Middle frontal gyrus (tissue), 1 donor: ENCODE measurements around the gene PKD1L1.
"Not testable (repeated sequence)": the region's sequence is repeated elsewhere in the genome, so short reads cannot be mapped to it uniquely, and the experiment has no call there.

Experiments used
- DNase-seq: peaks from one replicate; pipeline ENCODE4 v3.0.0-alpha.2; 2015; ENCODE audit warnings: low spot score; ENCODE audit errors: extremely low spot score

The PKD1L1 gene

DNA sequence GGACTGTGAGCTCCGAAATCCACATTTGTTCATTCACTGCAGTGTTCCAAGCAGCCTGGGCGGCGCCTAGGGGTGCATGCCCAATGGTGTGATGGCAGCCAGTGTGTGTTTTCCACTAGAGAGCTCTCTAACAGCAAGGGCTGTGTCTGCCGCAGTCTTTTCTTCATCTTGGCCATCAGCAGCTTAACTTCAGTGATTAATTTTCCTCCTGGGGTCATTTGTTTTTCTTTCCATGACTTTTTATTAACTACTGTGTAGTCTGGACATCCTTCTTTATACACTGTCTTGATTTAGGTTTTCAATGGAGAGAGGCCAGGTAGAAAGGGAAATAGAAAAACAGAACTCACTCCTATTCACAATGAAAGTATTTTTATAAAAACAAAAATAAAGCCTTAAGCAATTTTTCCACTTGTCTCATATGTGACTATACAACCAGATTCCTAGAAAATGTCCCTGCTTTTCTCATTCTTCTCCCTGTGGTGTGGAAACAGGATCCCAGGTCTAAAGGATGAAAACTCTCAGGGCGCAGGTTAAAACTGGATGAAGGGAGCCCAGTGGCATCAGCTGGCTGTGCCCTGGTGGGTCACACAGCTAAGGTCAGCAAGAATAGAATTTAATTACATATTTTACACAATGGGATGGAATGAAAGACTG lies 176.8 kb downstream of the PKD1L1 start:
- DNase-seq: no peak

DNA sequence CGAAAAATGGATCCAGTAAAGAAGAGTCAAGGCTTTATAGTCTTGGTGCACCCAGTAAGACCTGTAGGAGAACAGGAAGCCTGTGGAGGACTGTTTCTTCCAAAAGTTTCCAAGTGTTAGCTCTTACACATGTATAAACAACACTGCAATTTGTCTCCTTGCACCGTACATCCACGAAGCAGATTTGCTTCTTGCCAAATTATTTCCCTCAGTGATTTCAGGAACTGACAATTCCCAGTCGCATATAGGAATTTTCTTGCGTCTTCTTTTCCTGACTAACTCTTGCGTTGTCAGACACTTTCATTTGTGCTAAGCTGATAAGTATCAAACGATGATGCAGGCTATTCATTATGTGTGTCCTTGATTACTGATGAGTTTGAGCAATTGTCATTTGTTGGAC lies 182.1 kb downstream of the PKD1L1 start:
- no peak for DNase-seq

DNA sequence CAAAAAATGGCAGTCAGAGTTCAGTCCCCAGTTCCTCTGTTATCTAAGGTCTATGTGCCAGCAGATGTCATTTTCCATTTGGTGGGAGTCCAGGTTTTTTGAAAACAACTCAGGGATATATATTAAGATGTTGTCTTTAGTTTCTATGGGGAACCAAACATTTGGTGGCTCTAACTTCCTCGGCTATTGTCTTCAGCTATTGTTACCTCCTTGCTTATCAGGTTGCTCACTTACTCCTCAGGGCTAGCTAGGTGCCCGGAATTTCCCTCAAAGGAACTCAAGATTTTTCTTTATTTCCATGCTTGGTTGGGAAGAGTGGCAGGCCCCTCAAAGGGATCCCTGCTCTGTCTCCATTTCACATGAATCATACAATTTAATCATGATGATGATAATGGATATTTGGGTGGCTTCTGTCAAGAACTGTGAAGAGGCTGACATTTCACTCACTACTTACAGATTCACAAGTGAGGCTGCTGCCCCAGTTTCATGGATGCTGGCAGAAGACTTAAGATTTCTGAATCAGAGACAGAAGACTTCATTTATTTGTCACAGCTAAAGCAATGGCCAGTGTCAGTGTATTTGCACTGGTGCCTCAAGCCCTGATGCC lies 182.8 kb downstream of the PKD1L1 start:
- no peak for DNase-seq

DNA sequence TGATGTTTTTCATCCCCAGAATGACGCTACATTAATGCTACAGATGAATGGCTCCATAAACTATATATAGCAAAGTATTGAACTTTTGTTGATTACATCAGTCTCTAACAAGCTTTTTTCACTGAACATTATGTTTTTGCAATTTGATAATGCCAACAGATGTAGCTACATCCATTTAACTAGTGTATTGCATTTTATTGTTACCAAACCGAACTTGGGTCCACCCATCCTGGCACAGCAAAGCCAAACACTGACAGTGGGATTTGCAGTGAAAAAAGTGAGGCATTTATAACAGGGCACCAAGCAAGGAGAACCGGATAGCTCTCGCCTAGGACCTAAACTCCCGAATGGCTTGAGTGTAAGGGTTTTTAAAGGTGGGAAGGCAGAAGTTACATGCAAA lies 183.5 kb downstream of the PKD1L1 start:
- no peak for DNase-seq

DNA sequence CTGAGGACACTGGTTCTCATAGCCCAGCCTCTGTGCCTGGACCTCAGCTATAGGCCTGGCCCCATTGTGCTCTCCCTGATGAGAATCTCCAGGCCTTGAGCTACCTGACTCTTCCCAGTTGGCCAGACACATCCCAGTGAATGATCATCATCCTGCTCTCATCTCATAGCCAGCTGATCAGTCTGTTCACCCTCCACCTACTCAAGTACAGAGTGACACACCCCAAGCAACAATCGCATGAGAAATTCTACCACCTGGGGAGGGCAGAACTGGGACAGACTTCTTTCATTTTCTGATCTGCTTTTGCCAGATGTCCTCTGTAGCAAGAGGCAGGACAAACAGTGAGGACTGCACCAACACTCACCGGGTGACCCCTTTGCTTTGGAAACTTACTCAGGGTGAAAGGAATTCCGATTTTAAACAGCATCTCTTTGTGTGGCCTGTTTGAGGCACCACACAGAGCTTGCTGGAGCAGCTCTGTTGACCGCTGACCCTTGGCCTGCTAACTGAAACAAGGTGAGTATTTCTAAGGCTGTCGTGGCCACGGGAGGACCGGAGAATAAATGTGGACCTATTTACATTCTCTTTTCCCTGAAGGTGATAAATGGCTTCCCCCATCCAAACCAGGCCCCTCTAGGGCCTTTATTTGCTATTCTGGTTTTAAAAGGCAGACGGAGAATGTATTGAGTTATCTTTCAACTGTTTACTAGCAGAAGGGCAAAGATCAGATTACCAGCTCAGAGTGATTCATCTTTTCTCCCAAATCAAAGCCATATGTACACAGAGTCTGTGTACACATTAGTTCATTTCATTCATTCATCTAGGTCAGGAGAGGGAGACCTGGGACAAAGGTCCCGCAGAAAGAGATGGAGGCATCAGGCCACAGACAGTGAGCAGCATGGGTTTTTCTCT lies 184.9 kb downstream of the PKD1L1 start:
- no peak for DNase-seq

DNA sequence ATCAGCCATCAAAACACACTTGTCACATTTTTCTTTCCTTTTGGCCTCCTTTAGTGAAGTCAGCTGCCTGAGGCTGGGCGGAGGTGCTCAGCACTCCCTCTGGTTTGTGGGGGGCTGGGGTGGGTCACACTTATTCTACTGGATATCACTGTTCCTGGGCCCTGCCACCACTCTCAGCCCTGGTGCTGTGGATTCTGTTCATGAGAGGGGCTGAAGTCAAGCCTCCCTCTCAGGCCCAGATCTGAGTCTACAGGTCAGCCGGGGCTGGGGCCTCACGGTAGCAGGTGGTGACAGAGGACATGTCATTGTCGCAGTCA lies 185.6 kb downstream of the PKD1L1 start:
- DNase-seq: no peak

DNA sequence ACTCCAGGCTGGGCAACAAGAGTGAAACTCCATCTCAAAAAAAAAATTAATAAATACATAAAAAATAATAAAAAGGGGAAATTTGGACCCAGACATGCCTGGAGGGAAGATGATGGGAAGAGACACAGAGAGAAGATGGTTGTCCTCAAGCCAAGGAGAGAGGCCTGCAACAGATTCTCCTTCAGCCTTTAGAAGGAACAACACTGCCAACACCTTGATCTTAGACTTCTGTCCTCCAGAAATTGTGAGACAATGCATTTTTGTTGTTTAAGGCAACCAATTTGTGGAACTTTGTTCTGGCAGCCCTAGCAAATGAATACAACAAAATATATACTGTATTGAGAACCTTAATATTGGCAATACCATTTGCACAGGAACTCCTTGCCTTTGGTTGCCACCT lies 186.1 kb downstream of the PKD1L1 start:
- DNase-seq: no peak

DNA sequence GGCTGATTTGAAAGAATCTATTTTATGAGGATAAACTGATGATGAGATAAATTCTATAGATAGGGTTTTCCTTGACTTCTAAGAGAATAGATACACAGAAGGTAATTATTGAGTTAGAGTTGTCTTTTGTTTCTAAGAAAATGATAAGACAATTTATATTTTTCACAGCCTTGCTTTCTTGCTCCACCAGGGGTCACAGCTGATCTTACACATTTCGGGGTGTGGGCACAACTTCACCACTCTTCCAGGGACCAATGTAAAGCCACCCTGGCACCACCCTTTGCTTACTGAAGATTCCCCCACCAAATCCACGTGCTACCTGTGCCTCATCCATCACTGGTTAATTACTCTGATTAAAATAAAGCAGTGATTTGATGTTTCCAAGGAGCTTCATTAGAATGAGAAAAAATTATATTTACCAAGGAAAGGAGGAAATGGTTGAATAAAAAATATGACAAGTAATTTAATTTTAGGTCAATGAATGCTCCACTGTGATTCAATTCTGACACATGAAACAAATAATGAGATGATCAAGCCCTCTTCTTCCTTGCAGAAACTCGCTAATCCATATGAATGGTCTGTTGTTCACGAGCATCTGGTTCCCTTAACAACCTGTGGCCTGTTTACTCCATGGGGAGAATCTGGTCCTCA lies 189.1 kb downstream of the PKD1L1 start:
- DNase-seq: no peak

DNA sequence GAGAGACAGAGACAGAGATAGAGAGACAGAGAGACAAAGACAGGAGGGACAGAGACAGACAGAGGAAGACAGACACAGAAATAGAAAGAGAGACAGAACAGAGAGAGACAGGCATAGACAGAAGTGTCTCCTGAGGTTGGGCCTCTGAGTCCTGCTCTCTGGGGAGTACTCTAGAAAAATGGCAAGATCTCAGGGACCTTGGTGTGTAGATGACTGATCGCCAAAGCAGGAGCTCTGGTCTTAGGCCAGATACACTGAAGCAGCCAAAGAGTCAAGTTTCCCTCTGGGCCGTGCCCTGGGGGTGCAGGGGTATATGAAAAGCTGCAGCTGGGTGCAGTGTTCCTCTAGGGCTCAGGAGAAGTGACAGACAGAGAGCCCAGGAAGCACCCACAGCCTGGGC lies 189.7 kb downstream of the PKD1L1 start:
- DNase-seq: no peak

DNA sequence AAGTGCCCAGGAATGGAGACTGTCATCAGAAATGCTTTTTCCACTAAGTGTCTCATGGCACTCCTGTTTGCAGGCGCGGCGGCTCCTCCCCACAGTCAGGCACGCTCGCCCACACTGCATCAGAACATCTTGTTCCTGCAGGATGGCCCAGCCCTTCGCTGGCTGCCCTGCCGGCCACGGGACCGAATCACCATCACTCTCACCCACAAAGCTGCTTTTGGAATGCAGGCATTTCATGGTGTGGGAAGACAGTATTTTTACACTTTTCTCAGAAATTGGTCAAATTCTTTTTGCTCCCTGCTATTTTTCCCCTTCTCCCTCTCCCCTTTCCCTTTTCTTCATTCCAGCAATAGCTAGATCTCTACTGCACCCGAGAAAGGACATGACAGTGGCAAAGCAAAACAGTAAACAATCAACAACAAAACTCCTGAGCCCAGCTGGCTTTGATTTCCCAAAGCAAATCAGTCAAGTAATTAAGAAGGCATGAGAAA lies 190.3 kb downstream of the PKD1L1 start:
- DNase-seq: peak; percentile 46

DNA sequence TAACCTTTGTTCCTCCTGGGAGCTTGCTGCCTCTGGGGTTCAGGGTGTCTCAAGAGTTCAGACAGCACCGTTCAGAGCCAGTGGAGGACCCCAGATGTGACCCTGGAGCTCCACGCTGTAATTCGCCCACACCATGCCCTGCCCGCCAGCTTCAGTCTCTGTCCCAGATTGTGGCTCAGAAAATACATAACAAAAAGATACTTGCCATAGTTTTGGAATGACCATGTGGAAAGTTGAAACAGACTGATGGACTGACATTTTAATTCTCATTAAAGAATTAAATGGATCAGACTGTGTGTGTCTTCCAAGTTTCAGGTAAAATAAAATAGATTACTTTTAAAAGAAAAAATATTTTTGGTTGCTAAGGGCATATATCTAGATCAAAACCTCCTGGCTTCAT lies 191.6 kb downstream of the PKD1L1 start:
- no peak for DNase-seq

DNA sequence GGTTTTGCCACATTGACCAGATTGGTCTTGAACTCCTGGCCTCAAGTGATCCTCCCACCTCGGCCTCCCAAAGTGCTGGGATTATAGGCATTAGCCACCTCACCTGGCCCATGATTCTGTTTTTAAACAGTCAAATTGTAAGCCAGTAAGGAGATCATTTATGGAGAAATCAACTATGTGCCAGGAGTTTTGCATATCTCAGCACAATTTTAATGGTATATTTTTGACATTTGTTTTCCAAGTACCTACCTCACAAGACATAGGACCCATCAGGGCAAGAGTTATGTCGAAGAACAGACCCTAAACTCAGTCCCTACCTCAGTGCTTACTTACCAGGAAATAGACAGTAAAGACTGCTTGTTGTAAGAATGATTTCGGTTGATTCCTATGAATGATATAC lies 193.0 kb downstream of the PKD1L1 start:
- DNase-seq: no peak

DNA sequence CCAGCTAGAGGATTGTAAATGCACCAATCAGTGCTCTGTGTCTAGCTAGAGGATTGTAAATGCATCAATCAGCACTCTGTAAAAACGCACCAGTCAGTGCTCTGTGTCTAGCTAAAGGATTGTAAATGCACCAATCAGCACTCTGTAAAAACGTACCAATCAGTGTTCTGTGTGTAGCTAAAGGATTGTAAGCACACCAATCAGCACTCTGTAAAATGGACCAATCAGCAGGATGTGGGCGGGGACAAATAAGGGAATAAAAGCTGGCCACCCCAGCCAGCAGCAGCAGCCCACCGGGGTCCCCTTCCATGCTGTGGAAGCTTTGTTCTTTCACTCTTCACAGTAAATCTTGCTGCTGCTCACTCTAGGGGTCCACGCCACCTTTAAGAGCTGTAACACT lies 196.5 kb downstream of the PKD1L1 start:
- not testable (repeated sequence) for DNase-seq

DNA sequence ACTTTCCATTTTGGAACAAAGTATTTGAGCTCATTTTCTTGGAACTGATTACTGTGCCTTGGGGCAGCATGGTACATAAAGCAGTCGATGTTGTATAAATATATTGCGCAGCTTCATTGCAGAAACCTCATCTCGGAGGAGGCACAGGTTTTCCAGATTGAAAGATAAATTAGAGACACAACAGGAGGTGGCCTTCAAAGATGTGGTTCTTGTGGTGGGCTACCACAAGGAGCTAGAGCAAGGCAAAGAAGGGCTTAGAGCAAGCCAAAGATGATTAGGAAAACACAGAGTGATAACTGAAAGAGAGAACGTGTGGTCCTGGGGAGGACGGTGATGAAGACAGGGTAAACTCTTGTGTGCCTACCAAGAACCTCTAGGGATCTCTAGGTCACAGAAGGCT lies 197.2 kb downstream of the PKD1L1 start:
- DNase-seq: no peak

DNA sequence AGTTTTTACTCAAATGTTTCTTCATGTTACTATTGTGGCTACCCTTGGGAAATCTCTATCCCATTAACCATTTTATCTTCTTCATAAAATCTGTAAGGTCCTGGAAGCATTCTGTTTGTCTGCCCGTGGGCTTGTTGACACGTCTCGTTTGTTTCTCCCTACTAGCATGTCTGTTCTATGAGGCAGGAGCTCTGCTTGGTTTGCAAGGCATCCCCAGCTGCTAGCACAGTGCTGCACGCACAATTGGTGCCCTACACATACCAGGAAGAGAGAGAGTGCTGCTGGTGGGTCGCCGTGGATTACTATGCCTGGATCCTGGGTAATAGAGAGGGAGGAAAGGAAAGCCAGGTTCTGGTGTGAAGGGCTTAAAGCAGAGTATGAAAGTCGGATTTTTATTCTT lies 200.2 kb downstream of the PKD1L1 start:
- no peak for DNase-seq

DNA sequence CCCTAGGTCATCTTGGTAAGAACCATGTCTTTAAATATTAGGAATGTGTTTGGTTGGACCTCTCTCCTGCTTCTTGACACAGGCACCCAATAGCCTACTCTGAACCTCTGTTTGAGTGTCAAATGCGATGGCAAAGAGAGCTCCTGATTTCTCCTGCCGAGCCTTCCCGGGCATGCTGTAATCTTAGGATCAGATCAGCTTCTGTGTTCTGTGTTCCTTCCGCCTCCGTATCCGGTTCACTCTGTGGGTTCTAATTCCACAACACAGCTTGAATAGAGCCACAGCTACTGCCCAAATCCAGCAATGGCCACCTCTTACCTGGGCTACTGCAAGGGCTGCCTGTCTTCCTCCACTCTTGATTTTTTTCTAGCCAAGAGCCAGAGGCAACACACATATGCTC lies 201.1 kb downstream of the PKD1L1 start:
- no peak for DNase-seq

DNA sequence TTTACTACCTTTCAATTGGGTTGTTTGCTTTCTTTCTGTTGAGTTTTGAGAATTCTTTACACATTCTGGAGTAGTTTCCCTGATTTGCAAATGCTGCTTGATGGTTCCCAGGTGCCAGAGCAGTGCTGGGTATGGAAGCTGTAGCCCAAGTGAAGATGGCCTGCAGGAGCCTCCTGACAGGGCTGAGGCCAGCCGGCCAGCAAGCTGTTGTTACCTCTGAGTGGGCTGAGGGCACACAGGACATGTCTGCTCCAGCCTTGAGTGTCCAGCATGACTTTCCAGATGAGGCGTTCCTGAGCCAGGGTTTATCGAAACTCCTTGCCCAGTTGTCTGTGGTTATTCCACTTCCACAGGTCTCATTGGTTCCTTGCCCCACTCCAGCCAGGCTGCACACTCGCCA lies 201.8 kb downstream of the PKD1L1 start:
- no peak for DNase-seq

DNA sequence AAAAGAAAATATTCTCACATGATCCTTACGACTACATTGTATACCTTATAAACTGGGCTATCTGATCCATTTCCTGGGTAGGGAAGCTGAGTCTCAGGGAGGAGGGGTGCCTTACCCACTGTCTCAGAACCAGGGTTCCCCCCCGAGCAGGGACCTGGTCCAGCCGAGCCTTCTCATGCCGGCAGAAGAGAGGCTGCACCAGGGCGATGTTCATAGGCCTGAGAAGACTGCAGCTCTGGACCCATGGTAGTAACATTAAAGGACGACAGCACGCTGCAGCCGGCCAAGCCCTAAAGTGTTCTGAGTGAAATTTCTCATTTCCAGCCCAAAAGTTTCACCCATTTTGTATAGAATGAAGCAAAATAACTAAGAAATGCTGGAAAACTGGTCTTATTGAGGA lies 203.4 kb downstream of the PKD1L1 start:
- DNase-seq: no peak

DNA sequence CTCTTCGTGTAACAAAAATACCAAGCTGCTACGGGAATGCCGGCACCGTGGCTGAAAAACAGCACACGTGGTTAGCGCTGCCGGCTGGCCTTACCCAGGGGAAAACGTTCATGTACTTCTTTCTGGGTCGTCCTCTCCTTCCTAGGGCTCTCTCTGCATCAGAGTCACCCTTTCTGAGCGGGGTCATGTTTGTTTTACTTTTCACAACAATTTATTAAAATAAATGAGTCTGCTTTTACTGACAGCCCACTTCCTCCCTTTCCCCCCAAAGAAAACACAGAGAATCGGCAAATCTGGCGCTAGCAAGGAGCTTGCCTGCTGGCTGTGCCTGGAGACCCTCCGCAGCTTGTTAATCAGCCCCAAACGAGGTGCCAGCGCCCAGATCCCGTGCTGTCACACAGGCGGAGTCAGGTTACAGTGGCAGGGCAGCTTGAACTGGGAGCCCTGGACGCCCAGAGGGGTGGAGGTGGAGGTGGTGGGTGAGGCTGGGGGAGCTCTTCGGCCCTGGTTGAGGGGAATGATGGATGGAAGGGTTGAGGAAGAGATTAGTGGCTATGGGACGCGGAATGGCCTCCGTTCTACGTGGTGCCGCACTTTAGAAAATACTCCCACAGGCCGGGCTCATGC lies 204.2 kb downstream of the PKD1L1 start:
- DNase-seq: no peak

DNA sequence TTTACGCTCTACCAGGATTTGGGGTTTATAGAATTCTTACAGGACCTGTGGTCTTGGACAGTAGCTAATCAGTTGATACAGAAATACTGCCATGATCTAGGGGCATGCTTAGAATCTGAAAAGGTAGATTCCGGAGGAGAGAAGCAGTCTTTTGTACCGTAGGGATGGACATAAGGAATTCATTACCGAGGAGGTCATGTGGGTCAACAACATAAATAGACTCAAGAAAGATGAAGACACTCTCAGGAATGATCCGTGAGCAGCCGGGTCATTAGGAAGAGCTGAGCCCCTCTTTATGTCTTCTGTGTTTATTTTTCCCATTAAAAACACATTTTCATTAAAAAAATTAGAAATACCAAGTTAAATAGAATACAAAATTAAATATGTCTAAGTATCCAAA lies 206.3 kb downstream of the PKD1L1 start:
- no peak for DNase-seq

DNA sequence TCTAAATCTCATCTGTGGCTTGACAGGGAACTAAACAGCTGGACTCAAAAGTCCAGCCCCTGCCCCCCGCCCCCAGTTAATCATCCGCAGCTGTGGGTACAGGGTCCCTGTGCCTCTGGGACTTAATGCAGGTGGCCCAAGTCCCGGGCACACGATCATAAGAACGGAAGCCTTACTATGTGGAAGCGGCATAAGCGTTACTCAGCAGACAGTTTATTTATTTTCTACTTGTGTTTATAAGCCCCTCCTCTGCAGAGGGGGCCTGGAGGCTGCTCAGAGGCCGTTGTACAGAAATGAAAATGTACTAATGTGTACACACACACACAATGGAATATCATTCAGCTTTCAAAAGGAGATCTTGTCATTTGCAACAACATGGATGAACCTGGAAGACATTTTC lies 208.4 kb downstream of the PKD1L1 start:
- DNase-seq: no peak
